Activated gamma-delta T cell treated with anti-CD3 and anti-CD28 coated beads, Interleukin-2, amount 50 U/mL, for 16 hours (primary cell): ENCODE data around the gene SND1.
"Not testable (repeated sequence)": the region's sequence is repeated elsewhere in the genome, so short reads cannot be mapped to it uniquely, and the experiment has no call there.

Source experiments
- DNase-seq: peaks from one replicate; pipeline ENCODE4 v3.0.0-alpha.2; 2020; ENCODE audit warnings: low read depth

SND1 gene

DNA sequence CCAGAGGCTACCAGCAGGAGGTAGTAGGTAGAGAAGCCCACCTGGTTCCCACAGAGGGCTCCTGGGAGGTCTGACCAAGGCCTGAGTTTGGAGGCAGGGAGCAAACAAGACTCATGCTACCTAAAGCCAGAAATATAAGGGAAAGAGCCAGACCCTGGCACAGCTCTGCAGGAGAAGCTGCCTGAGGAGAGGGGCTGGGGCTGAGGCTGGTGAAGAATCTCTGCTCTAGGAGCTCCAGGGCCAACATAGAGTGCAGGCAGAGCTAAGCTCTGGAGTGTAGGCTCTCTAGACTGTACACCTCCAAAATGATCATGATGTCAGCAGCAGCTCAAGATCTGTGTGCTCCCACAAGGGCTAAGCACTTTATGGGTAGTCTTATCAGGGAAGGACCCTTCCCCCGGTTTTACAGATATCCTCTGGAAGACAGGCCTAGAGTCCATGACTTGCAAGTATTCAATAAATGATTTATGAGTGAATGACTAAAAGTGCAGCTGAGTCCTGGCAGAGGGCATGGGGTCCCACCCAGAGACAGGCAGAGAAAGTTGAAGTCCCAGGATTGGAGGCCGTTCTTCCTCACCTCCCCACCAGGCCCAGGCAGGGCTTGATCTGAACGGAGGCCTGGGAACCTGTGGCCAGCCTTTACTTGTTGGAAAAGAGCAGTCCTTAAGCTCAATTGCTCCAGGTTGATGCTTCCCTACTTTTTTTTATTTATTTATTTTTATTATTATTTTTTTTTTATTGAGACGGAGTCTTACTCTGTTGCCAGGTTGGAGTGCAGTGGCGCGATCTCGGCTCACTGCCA is 450.7 kb downstream of the SND1 start:
- DNase-seq = no peak

DNA sequence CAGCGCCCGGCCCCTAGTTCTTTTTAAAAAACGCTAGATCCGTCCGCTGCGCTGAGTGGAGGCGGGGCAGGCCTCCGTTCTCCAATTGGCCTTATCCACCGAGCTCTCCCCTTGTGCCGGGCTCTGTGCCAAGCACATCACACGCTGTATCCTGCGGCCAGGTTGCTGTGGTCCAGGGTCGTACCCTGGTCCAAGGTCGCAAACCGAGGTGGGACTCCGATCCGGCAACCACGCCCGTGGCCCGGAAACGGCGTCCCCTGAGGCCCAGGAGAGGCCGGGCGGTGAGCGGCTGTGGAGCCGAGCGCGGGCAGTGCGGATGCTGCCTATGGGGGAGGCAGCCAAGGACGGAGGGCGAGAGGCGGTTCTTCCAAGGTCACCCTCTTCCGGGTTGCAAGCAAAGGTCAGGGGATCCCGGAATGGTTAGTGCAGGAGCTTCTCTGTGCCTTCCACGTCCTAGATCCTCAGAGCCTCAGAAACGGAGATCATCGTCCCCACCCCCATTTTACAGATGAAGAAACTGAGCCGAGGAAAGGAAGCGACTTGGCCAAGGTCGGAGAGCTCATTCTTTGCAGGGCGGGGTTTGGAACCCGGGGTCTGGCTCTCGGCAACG is 451.6 kb downstream of the SND1 start:
- no peak for DNase-seq

GRCh38 chr7:128104108-128104742 is 452.2 kb downstream of the SND1 start:
- no peak for DNase-seq

DNA sequence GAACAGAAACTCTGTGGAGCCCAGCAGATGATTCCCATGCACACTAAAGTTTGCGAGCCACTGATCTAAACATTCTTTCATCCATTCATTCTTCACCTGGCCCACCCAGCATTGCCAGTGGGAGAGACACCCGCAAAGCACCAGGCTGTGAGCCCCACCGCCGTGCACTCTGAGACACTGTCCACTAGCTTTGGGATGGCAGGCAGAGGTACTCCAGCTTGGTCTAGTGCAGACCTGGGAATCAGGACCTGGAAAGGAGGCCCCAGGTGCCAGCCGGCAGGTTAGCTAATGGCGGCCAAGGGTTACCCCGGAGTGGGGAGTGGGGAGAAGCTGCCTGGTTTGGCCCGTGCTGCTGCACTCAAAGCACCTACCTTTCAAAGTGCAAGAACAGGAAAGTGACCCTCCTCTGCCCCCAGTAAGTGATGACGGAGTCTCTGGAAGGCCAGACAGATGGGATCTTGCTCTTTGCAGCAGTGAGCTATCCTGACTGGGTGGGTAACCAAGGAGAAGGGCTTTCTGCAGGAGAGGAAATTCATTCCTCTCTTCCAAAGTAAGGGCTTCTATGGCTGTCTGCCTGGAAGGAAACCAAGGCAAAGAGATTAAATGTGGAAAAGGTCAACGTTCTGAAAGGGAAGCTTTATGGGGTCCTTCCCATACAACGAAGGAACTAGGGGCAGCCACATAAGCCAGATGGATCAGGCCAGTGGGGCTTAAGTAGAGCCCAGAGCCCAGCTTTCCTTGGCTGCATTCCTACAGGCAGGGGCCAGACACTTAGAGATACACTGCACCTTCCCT is 453.4 kb downstream of the SND1 start:
- no peak for DNase-seq

- DNase-seq = no peak
Measured at GRCh38 chr7:128106821-128107220, 454.8 kb downstream of the SND1 start.

- not testable (repeated sequence) for DNase-seq
Measured at GRCh38 chr7:128107516-128107915, 455.5 kb downstream of the SND1 start.

DNA sequence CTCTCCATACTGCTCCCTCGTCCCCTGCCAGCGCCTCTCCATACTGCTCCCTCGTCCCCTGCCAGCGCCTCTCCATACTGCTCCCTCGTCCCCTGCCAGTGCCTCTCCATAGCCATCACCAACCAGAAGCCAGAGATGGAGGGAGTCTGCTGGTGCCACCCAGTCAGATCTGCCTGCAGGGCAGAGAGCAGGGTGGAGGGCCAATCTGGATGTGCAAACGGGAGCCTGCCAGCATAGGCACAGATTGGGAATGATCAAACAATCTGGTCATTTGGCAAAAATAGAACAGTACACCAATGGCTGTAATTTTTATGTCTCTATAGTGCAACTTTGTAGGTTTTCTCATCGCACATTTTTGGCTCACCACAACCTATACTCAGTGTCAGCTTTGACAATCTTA is 456.1 kb downstream of the SND1 start:
- DNase-seq = no peak

- DNase-seq = no peak
Measured at GRCh38 chr7:128108641-128109423, 456.8 kb downstream of the SND1 start.

DNA sequence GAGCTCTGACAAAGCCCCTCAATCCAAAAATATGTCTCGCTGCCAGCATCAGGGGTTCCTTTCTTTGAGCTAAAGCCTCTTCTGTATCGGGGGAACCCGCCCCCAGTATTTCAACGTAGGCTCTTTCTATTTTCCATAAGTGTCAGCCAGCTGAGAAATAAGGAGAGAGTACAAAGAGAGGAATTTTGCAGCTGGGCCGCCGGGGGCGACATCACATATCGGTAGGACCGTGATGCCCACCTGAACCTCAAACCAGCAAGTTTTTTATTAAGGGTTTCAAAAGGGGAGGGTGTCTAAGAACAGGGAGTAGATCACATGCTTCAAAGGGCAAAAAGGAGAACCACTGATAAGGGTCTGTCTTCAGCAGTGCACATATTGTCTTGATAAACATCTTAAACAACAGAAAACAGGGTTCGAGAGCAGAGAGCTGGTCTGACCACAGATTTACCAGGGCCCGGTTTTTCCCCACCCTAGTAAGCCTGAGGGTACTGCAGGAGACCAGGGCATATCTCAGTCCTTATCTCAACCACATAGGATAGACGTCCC is 457.5 kb downstream of the SND1 start:
- not testable (repeated sequence) for DNase-seq

- no peak for DNase-seq
Measured at GRCh38 chr7:128110641-128111364, 458.8 kb downstream of the SND1 start.

- no peak for DNase-seq
Measured at GRCh38 chr7:128112018-128112780, 460.2 kb downstream of the SND1 start.

DNA sequence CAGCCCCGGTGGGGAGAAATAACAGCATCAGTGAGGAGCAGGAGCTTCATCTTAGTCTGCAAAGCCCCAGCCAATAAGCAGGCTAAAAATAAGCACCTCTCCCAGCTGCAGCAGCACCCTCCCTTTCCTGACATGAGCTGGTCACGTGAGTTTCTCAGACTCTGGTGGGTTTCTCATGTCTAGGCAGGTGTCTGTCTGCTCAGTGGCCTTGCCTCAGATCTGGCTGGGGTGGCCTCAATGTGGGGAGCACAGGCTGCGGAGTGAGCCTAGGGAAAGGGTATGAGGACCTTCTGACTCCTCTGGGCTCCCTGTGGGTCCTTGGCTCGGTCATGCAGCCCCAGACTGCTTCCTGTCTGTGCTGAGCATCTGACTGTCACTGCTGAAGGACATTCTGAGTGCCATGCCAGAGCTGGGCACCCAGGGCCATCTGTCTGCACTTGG is 460.8 kb downstream of the SND1 start:
- DNase-seq = no peak

DNA sequence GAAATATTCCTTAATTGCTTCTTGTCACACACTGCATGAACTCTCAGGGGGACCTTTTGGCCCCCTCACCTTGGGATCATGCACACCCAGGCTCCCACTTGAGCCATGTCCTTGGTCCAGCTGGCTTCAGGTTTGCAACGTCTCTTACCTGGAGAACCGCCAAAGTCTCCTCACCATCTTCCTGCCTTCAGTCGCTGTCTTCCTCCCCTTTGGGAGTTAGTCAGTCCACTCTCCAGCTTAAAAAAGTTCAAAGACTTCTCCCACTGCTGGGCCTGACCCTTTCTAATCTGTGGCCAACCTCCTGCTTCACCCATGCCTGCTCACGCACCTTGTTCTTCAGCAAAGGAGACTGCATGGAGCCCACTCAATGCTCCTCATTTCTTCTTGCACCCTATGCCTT is 461.8 kb downstream of the SND1 start:
- no peak for DNase-seq

DNA sequence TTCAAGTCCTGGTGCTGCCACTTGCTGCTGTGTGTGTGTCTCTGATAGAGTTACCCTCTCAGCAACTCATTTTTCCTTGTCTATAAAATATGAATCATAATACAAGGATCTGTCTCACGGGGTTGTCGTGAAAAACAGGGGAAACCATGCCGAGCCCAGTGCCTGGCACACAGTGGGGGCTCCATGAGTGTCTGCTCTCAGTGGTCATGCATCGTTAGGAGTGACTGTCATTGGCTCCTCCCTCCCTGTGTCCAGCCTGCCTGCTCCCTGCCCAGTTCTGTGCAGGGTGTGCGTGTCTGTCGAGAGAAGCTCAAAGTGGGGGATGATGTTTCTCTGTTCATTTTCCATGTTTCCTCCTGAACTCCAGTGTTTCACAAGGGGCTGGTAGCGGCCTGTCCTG is 462.8 kb downstream of the SND1 start:
- DNase-seq = no peak

GRCh38 chr7:128115336-128115820 is 463.4 kb downstream of the SND1 start:
- DNase-seq = no peak

- no peak for DNase-seq
Measured at GRCh38 chr7:128115821-128116723, 464.1 kb downstream of the SND1 start.

GRCh38 chr7:128116740-128117139 is 464.7 kb downstream of the SND1 start:
- DNase-seq = no peak

- no peak for DNase-seq
Measured at GRCh38 chr7:128117691-128118090, 465.7 kb downstream of the SND1 start.

DNA sequence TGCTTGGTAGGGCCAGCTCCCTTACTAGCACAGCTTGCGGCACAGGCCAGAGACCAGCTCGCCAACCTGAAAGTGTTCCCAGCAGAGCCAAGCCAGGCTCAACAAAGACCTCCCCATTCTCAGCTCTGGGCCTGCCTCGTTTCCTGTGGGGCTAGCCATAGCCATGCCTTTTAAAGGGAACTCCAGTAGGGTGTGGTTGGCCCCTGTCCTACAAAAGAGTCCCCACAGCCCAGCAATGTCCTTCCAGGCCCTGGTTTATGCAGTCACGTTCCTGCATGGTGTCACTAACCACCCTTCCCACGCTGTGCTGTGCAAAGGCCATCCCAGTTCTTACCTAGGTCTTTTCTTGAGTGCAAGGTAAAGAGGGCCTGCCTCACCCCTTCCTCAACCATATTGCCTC is 467.0 kb downstream of the SND1 start:
- DNase-seq = no peak
